Neural progenitor cell (in vitro differentiated cells): ENCODE measurements around the gene LRRTM3. TPM values are rescaled to one million over a fixed set of nuclear protein-coding genes. Genes with fewer than 3 reads are reported as not detected.

Experiments used
- DNase-seq: peaks from one replicate; pipeline ENCODE4 v3.0.0-alpha.2; 2016; ENCODE audit warnings: low spot score
- H2AFZ ChIP-seq: fragments of 200-600 bp; sonication (generic); replicated peaks from 2 replicates; pipeline ENCODE4 v1.6.1; 2016; ENCODE audit warnings: antibody characterized with exemption
- H3F3A ChIP-seq: fragments of 200-600 bp; sonication (generic); 2 replicates; pipeline ENCODE4 v1.6.1; 2016; ENCODE audit warnings: antibody characterized with exemption, low read depth
- H3K27ac ChIP-seq: fragments of 200-600 bp; sonication (generic); 2 replicates; pipeline ENCODE4 v1.5.1; 2016; ENCODE audit warnings: mild to moderate bottlenecking
- H3K27me3 ChIP-seq: fragments of 200-600 bp; sonication (generic); 2 replicates; pipeline ENCODE4 v1.6.1; 2016; ENCODE audit warnings: mild to moderate bottlenecking, moderate library complexity
- H3K36me3 ChIP-seq: fragments of 200-600 bp; sonication (generic); 2 replicates; pipeline ENCODE4 v1.5.1; 2016
- H3K4me1 ChIP-seq: fragments of 200-600 bp; sonication (generic); 2 replicates; pipeline ENCODE4 v1.6.1; 2016; ENCODE audit warnings: mixed run types
- H3K4me2 ChIP-seq: fragments of 200-600 bp; sonication (generic); 2 replicates; pipeline ENCODE4 v1.6.1; 2016
- H3K4me3 ChIP-seq: fragments of 200-600 bp; sonication (generic); 2 replicates; pipeline ENCODE4 v1.5.1; 2016
- H3K79me2 ChIP-seq: fragments of 200-600 bp; sonication (generic); 2 replicates; pipeline ENCODE4 v1.6.1; 2016; ENCODE audit warnings: low read depth
- H3K9ac ChIP-seq: fragments of 200-600 bp; sonication (generic); 2 replicates; pipeline ENCODE4 v1.6.1; 2016
- H3K9me3 ChIP-seq: fragments of 200-600 bp; sonication (generic); 2 replicates; pipeline ENCODE4 v1.5.1; 2016; ENCODE audit warnings: low read depth
- H4K20me1 ChIP-seq: fragments of 200-600 bp; sonication (generic); 2 replicates; pipeline ENCODE4 v1.6.1; 2016; ENCODE audit warnings: low read depth
- H3K27ac Mint-ChIP-seq: 3 replicates; pipeline ENCODE4 v1.8.0; 2021; ENCODE audit warnings: mixed read lengths
- H3K27me3 Mint-ChIP-seq: 2 replicates; pipeline ENCODE4 v1.8.0; 2022; ENCODE audit warnings: low read depth, mild to moderate bottlenecking, inconsistent platforms, moderate library complexity, mixed read lengths; ENCODE audit not compliant: insufficient read depth
- H3K36me3 Mint-ChIP-seq: 3 replicates; pipeline ENCODE4 v1.8.0; 2021; ENCODE audit warnings: mixed read lengths
- H3K4me1 Mint-ChIP-seq: 3 replicates; pipeline ENCODE4 v1.8.0; 2021; ENCODE audit warnings: mixed read lengths
- H3K4me3 Mint-ChIP-seq: 3 replicates; pipeline ENCODE4 v1.8.0; 2021; ENCODE audit warnings: mild to moderate bottlenecking, moderate library complexity, mixed read lengths
- H3K9me3 Mint-ChIP-seq: 3 replicates; pipeline ENCODE4 v1.8.0; 2020; ENCODE audit warnings: mixed read lengths
- CTCF ChIP-seq: fragments of 200-600 bp; sonication (generic); IDR thresholded peaks from 2 replicates; pipeline ENCODE4 v1.5.1; 2017; ENCODE audit warnings: antibody characterized with exemption, mild to moderate bottlenecking
- EZH2 ChIP-seq: fragments of 200-600 bp; sonication (generic); IDR thresholded peaks from 2 replicates; pipeline ENCODE4 v1.6.1; 2017; ENCODE audit warnings: antibody characterized with exemption, mild to moderate bottlenecking, moderate library complexity
- EZH2phosphoT487 ChIP-seq: fragments of 200-600 bp; sonication (generic); IDR thresholded peaks from 2 replicates; pipeline ENCODE4 v1.6.1; 2017; ENCODE audit warnings: antibody characterized with exemption
- total RNA-seq: library from RNA; depleted of rRNA; stranded (reverse); fragments of >200 nt; gene quantifications from 2 replicates; pipeline ENCODE4 v1.2.3, GENCODE V29; 2015; ENCODE audit warnings: low replicate concordance

Gene LRRTM3
- total RNA-seq, 1 donor from 2014 or later, result not detected

GRCh38 chr10:67087135-67087425, 161.2 kb downstream of the LRRTM3 start:
- H3K9ac ChIP-seq, result no peak overlapping the region
- no peaks in the 10 kb centered on the region for H3K9me3 ChIP-seq
- H3K27ac Mint-ChIP-seq, result no peak overlapping the region
- H3K27me3 ChIP-seq, result no peaks in the 10 kb centered on the region
- no peaks in the 10 kb centered on the region for H3K36me3 Mint-ChIP-seq
- H4K20me1 ChIP-seq, result no peaks in the 10 kb centered on the region
- no peak overlapping the region for H2AFZ ChIP-seq
- no peaks in the 10 kb centered on the region for H3F3A ChIP-seq
- H3K79me2 ChIP-seq, result no peaks in the 10 kb centered on the region
- H3K4me2 ChIP-seq, result no peak overlapping the region
- TF ChIP-seq EZH2phosphoT487 (no peak), EZH2 (no peak), CTCF (no peak)
- no peak overlapping the region for H3K4me3 Mint-ChIP-seq
- H3K36me3 ChIP-seq, result no peaks in the 10 kb centered on the region
- no peak overlapping the region for H3K4me3 ChIP-seq
- H3K4me1 Mint-ChIP-seq, result no peaks in the 10 kb centered on the region
- no peak overlapping the region for H3K27ac ChIP-seq
- no peaks in the 10 kb centered on the region for H3K9me3 Mint-ChIP-seq
- H3K27me3 Mint-ChIP-seq, result no peaks in the 10 kb centered on the region
- DNase-seq, result no peak
- H3K4me1 ChIP-seq, result peaks cover 6% of the 10 kb centered on the region

- no peak overlapping the region for H3K27ac Mint-ChIP-seq
- no peaks in the 10 kb centered on the region for H3K36me3 ChIP-seq
- no peak overlapping the region for H2AFZ ChIP-seq
These were observed 162.2 kb downstream of the LRRTM3 start for GRCh38 chr10:67088036-67088435.

GRCh38 chr10:67095531-67095930, 169.7 kb downstream of the LRRTM3 start:
- TF ChIP-seq CTCF (no peak), EZH2 (no peak), EZH2phosphoT487 (no peak)
- H2AFZ ChIP-seq, result no peak overlapping the region
- DNase-seq, result no peak

More at GRCh38 chr10:67088036-67088435, 162.2 kb downstream of the LRRTM3 start:
- Mint-ChIP-seq H3K36me3 (no peaks in the 10 kb centered on the region), H3K4me1 (no peaks in the 10 kb centered on the region), H3K27me3 (no peaks in the 10 kb centered on the region), H3K4me3 (no peak overlapping the region), H3K9me3 (no peaks in the 10 kb centered on the region)
- no peak overlapping the region for H3K4me2 ChIP-seq
- no peak overlapping the region for H3K27ac ChIP-seq
- no peaks in the 10 kb centered on the region for H4K20me1 ChIP-seq
- DNase-seq, result no peak
- no peaks in the 10 kb centered on the region for H3K9me3 ChIP-seq
- TF ChIP-seq EZH2 (no peak), CTCF (no peak), EZH2phosphoT487 (no peak)
- H3K4me3 ChIP-seq, result no peak overlapping the region
- H3K27me3 ChIP-seq, result no peaks in the 10 kb centered on the region
- H3K79me2 ChIP-seq, result no peaks in the 10 kb centered on the region
- H3K9ac ChIP-seq, result no peak overlapping the region
- peaks cover 6% of the 10 kb centered on the region for H3K4me1 ChIP-seq
- H3F3A ChIP-seq, result no peaks in the 10 kb centered on the region

GRCh38 chr10:67098461-67098860, 172.6 kb downstream of the LRRTM3 start:
- peak overlapping the region; percentile 33 for H3K4me2 ChIP-seq
- no peaks in the 10 kb centered on the region for H3K27me3 ChIP-seq
- no peaks in the 10 kb centered on the region for H4K20me1 ChIP-seq
- Mint-ChIP-seq H3K27me3 (no peaks in the 10 kb centered on the region), H3K4me1 (peaks cover 13% of the 10 kb centered on the region), H3K27ac (peak overlapping the region; percentile 9), H3K36me3 (no peaks in the 10 kb centered on the region), H3K9me3 (no peaks in the 10 kb centered on the region), H3K4me3 (no peak overlapping the region)
- peak; percentile 63 for DNase-seq
- TF ChIP-seq CTCF, result no peak
- no peaks in the 10 kb centered on the region for H3K79me2 ChIP-seq
- H3F3A ChIP-seq, result no peaks in the 10 kb centered on the region
- no peaks in the 10 kb centered on the region for H3K9me3 ChIP-seq
- no peak overlapping the region for H3K27ac ChIP-seq
- no peak overlapping the region for H3K9ac ChIP-seq
- H3K4me3 ChIP-seq, result no peak overlapping the region
- no peak overlapping the region for H2AFZ ChIP-seq
- no peaks in the 10 kb centered on the region for H3K36me3 ChIP-seq
- peaks cover 25% of the 10 kb centered on the region for H3K4me1 ChIP-seq

More at GRCh38 chr10:67095531-67095930, 169.7 kb downstream of the LRRTM3 start:
- Histone ChIP-seq H3F3A (no peaks in the 10 kb centered on the region), H4K20me1 (no peaks in the 10 kb centered on the region), H3K9ac (no peak overlapping the region), H3K36me3 (no peaks in the 10 kb centered on the region), H3K27me3 (no peaks in the 10 kb centered on the region), H3K4me2 (no peak overlapping the region), H3K27ac (no peak overlapping the region), H3K79me2 (no peaks in the 10 kb centered on the region), H3K4me3 (no peak overlapping the region), H3K9me3 (no peaks in the 10 kb centered on the region), H3K4me1 (peaks cover 32% of the 10 kb centered on the region)
- H3K9me3 Mint-ChIP-seq, result no peaks in the 10 kb centered on the region
- H3K36me3 Mint-ChIP-seq, result no peaks in the 10 kb centered on the region
- H3K27ac Mint-ChIP-seq, result no peak overlapping the region
- H3K4me1 Mint-ChIP-seq, result peaks cover 13% of the 10 kb centered on the region
- H3K27me3 Mint-ChIP-seq, result no peaks in the 10 kb centered on the region
- H3K4me3 Mint-ChIP-seq, result no peak overlapping the region
